Fibroblast of the conjunctiva (primary cell): ENCODE data around the gene TENM3.
"Not testable (repeated sequence)": the region's sequence is repeated elsewhere in the genome, so short reads cannot be mapped to it uniquely, and the experiment has no call there.

ENCODE experiments used
- DNase-seq: peaks from one replicate; pipeline ENCODE4 v3.0.0-alpha.2; 2010; ENCODE audit warnings: low read depth

TENM3 gene

GRCh38 chr4:182243204-182243603 is at the start of gene TENM3:
TENM3 (plus strand) TSS chr4:182243402; CDS start chr4:182324021, 80,619 bp downstream.
- DNase-seq = not testable (repeated sequence)

- no peak for DNase-seq
These were observed 48.9 kb upstream of the TENM3 start for GRCh38 chr4:182194091-182194824.

GRCh38 chr4:182197611-182198010 is 45.6 kb upstream of the TENM3 start:
- DNase-seq = no peak

- DNase-seq = no peak
These were observed 41.3 kb upstream of the TENM3 start for GRCh38 chr4:182201871-182202270.

GRCh38 chr4:182202650-182203049 is 40.6 kb upstream of the TENM3 start:
- DNase-seq = no peak

- no peak for DNase-seq
These were observed 39.3 kb upstream of the TENM3 start for GRCh38 chr4:182203872-182204411.

- no peak for DNase-seq
These were observed 37.9 kb upstream of the TENM3 start for GRCh38 chr4:182205306-182205705.

GRCh38 chr4:182206266-182206665 is 36.9 kb upstream of the TENM3 start:
- DNase-seq = no peak

- no peak for DNase-seq
These were observed 36.3 kb upstream of the TENM3 start for GRCh38 chr4:182206916-182207315.

GRCh38 chr4:182207830-182208396 is 35.3 kb upstream of the TENM3 start:
- DNase-seq = peak; percentile 73

- no peak for DNase-seq
These were observed 34.6 kb upstream of the TENM3 start for GRCh38 chr4:182208526-182209050.

GRCh38 chr4:182212211-182212761 is 30.9 kb upstream of the TENM3 start:
- peak; percentile 35 for DNase-seq

- DNase-seq = no peak
These were observed 30.2 kb upstream of the TENM3 start for GRCh38 chr4:182213004-182213403.

GRCh38 chr4:182215148-182215547 is 28.1 kb upstream of the TENM3 start:
- no peak for DNase-seq

- no peak for DNase-seq
These were observed 27.2 kb upstream of the TENM3 start for GRCh38 chr4:182216005-182216404.

GRCh38 chr4:182219411-182220056 is 23.7 kb upstream of the TENM3 start:
- DNase-seq = no peak

GRCh38 chr4:182221987-182222386 is 21.2 kb upstream of the TENM3 start:
- DNase-seq = no peak

- DNase-seq = no peak
These were observed 20.4 kb upstream of the TENM3 start for GRCh38 chr4:182222766-182223165.

GRCh38 chr4:182223708-182224107 is 19.5 kb upstream of the TENM3 start:
- no peak for DNase-seq

- DNase-seq = no peak
These were observed 18.9 kb upstream of the TENM3 start for GRCh38 chr4:182224192-182224850.

- DNase-seq = no peak
These were observed 17.8 kb upstream of the TENM3 start for GRCh38 chr4:182225257-182225852.

GRCh38 chr4:182227611-182228010 is 15.6 kb upstream of the TENM3 start:
- no peak for DNase-seq
